Activated effector memory CD4-positive, alpha-beta T cell treated with anti-CD3 and anti-CD28 coated beads, Interleukin-2, amount 50 U/mL, for 16 hours (primary cell): Measurements from ENCODE around the gene ECI1.

ENCODE experiments used
- DNase-seq: peaks from one replicate; pipeline ENCODE4 v3.0.0-alpha.2; 2020

Gene ECI1

GRCh38 chr16:2251296-2252111 is at the start of gene ECI1:
ECI1 (minus strand) TSS chr16:2251587; CDS start chr16:2251566, 21 bp downstream.
- DNase-seq, result peak; percentile 93

DNA sequence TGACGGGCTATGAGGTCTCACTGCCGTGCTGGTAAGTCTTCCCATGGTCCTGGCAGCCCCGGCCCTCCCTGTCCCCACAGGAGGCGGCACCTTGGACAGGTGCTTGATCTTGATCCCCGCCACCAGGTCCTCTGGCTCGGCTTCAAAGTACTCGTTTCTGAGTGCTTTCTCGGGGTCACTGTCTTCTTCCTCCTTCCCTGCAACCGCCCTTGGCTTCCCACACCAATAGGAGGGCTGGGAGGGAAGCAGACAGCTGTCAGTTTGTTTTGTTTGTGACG is 48.5 kb upstream of the ECI1 start:
- no peak for DNase-seq

- DNase-seq, result no peak
These were observed 47.9 kb upstream of the ECI1 start for GRCh38 chr16:2299121-2299914.

DNA sequence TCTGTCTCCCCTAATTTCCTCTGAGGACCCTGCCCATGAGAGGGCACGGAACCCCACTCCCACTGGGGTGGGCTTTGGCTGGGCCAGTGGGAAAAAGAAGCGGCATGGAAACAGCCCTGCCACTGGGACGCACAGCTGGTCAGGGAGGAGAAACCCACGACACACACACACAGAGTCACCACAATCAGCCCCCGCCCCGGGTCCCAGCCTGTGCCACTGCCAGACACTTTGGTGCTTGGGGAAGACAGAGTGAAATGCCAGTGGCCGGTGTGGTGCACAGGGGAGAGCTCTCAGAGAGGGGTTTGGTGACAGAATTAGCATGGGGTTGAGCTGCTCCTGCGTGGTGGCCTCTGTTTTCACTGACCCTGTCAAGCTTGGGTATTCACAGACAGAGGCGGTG is 47.2 kb upstream of the ECI1 start:
- no peak for DNase-seq

DNA sequence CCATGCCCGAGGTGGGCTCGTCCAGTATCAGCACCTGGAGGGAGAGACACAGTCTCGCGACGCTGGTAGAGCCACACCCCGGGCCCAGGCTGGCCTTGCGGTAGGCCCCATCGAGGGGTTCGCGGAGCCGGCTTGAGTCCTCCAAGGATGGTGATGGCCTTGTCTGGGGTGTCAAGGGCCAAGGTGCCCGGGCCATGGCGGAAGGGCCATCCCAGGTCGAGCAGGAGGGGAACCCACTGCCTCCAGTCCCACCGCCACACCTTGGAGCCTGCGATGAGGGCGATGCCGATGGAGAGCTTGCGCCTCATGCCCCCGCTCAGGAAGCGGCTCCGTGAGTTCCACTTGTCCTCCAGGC is 46.1 kb upstream of the ECI1 start:
- no peak for DNase-seq

DNA sequence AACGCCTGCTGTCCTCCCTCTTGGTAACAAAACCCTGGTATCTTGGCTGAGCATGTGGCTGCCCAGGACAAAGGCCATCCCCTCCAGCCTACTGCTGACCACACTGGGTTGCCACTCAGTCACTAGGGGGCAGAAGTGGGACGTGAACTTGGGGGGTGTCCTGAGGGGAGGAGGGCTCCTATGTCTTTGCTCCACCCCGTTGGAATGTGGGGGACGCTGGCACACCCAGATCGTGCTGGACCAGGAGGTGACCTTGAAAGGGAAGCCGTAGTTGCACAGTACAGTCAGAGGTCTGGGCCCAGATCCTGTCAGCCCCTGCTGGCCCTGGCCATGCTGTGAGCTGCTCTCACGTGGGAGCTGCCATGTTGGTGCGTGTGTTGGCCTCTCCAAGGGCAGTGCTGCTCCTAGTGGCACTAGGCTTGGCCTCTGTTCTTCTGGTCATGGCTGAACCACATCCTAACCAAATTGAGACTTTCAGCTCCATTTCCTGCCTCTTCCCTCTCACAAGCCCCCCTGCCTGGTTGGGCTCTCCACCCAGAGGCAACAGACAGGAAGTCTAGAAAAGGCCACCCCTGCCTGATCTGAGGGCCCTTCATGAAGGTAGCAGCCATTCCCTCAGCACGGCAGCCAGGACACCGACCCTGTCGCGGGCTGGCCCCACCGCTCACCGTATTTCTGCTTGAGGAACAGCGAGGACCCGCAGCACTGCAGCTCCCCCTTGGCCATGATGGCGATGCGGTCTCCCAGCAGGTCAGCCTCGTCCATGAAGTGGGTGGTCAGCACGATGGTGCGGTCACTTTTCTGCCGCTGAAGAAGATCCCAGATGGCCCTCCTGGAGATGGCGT is 45.5 kb upstream of the ECI1 start:
- no peak for DNase-seq

GRCh38 chr16:2295056-2295798 is 43.8 kb upstream of the ECI1 start:
- no peak for DNase-seq

GRCh38 chr16:2292221-2292620 is 40.8 kb upstream of the ECI1 start:
- DNase-seq, result no peak

GRCh38 chr16:2289282-2289681 is 37.9 kb upstream of the ECI1 start:
- no peak for DNase-seq

- no peak for DNase-seq
These were observed 37.3 kb upstream of the ECI1 start for GRCh38 chr16:2288726-2289125.

GRCh38 chr16:2287916-2288547 is 36.6 kb upstream of the ECI1 start:
- DNase-seq, result no peak

GRCh38 chr16:2286550-2286949 is 35.2 kb upstream of the ECI1 start:
- DNase-seq, result no peak

DNA sequence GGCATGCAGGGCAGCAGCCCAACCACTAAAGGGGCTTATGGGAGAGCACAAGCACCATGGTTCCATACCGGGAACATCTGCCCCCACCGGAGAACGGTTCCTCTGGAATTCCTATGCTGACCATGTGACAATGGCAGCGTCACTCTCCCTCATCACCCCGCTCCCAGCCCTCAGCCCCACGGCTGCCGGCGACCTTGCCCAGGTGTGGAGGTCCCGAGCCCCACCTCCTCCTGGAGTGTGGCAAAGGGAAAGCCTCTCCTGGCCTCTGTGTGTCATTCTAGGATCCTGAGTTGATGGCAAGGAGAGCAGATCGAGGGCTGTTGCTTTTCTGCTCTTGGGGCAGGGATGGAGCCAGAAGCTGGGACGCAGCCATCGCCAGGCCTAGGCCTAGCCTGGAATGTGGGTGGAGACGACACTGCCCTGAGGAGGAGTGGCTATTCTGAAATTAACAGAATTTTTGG is 34.4 kb upstream of the ECI1 start:
- no peak for DNase-seq

DNA sequence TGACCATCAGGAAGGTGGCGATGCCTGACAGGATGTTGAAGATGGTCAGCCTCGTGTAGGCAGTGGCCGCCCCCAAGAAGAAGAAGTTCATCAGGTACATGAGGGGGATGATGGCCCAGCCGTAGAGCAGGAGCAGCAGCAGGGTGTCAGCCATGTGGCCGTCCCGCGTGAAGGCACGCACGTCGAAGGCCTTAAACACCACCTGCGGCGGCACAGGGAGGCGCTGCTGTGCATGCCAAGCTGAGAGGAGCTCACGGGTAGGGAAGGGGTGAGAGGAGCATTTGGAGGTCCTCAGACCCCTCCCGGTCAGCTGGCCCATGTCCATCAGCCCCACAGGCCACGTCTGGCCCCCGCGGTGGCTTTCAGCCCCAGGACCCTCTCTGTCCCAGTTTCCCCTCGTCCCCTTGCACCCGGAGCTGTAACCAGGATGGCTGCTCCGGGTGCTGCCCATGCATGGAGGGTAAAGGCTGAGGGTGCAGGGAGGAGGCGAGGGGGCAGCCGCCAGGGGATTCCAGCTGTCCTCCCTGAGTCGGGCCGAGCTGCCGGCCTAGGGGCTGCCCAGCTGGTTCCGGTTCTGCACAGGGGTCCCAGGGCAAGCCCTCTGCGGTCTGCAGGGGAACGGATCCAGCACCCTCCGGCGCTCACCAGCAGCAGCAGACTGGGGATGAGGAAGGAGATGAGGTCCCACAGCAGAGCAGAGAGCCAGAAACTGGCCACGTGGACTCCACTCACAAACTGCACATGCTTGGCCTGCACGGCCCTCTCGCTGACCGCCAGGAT is 33.6 kb upstream of the ECI1 start:
- no peak for DNase-seq

DNA sequence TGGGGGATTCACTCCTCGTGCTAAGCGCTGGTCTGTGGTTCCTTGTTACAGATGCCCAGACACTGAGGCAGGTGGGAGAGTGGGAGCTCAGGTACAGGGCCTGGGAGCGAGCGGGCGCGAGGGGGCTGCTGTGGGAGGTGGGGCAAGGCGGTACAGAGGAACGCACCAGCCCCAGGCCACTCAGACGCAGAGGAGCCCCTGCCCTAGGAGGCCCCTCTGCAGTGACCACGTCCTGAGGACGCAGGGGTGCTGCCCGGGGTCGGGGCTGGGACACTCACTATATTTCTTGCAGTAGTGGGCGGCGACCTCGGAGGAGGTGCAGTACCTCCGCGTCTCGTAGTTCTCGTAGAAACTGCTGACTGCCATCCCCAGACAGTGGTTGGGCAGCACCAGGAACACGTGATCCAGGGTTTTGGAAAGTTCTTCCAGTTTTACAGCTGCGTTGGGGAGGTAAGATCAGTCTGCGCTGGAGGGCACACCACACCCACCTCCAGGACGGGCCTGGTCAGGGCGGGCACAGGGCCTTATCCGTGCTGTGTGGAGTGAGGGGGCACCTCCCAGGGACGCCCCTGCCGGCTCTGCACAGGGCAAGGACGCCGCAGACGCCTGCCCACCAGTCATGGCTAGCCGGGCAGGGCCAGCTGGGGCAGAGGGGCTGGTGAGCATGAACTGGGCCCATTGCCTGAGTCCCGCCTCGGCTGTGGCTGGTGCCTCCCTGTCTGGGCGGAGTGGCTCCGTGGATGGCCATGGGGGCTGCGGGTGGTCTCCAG is 32.8 kb upstream of the ECI1 start:
- DNase-seq, result no peak

GRCh38 chr16:2282866-2283555 is 31.6 kb upstream of the ECI1 start:
- no peak for DNase-seq

DNA sequence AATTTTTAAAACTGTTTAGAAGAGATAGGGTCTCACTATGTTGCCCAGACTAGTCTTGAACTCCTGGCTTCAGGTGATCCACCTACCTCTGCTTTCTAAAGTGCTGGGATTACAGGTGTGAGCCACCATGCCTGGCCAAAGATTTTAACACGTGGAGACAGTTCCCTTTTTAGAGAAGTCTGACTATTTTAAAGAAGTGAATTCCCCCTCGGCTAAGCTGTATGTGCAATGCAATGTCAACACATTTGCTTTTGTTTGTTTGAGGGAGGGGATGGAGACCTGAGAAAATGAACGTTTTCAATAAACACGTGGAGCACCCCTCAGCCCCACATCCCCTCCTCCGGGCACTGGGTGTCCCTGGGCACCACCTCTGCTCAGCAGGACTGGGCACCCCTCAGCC is 30.9 kb upstream of the ECI1 start:
- DNase-seq, result no peak

DNA sequence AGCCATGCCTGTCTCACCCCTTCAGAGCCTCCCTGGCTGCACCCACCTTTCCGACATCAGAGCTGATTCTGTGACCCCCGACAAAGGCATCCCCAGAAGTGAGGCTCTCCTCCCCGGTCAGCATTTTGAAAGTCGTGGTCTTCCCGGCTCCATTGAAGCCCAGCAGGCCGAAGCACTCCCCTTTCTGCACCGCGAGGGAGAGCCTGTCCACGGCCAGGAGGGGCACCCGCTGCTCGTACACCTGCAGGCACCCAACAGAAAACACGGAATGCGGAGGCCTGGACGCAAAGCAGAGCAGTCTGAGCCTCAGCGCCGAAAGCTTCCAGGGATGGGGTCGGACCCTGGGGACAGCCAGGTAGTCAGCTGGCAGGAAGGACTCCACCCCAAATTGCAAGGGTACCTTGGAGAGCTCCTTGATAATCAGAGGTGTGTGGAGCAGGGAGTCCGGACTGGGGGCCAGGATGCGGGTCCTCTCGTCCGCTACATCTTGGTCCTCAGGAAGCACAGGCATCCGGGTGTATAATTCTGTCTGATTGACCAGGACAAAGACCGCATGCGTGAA is 29.7 kb upstream of the ECI1 start:
- no peak for DNase-seq

GRCh38 chr16:2280461-2280860 is 29.1 kb upstream of the ECI1 start:
- DNase-seq, result no peak
